A204.1 (cell line): ENCODE results near the gene NDUFB11.

Experiments used
- FAIRE-seq: peaks from 2 replicates; lab custom pipeline; 2012; peaks lifted over from hg19 to GRCh38; lab: Jason Lieb, UNC

Gene NDUFB11

DNA sequence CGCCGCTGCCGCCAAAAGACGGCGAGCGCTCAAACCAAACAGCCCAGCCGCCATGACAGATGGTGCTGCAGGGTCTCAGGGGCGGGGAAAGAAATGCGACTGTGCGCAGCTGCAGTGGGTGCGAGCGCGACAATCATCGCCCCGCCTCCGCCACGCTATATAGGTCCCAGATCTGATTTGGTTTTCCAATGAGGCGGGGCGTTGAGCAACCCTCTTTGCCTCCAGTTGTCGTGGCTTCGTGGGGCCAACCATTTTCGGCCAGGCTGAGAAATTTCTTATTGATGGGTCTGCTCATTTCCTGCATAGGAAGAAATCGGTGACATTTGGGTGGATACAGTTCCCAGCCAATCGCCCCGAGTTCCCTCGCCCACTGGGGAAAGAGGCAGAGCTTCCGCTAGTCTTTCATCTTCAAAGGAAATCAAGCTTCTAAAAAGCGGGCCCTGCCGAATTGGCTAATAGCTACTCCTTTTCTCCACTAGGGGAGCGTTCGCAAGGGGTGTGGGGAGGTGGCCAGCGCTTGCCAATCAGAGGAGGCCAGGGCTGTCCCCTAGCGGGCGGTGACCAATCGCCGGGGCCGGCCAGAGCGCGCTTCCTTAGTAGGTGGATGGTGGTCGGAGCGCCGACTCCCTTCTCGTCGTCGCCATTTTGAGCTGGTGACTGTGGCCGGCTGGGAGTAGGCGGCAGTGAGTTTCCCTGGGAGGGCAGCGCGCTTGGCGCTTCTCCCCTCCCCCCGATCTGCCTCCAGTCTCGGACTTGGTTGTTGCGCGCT is at the start of gene NDUFB11, which contains the start of gene RBM10:
TSS of gene NDUFB11 (minus strand) at position 77 of the 769 bp plus-strand sequence. CDS start at position 54, 23 bp downstream.
TSS of gene RBM10 (plus strand) at position 596 of the 769 bp plus-strand sequence. CDS start 2,261 bp downstream, outside the sequence.
- peak; percentile 68 for FAIRE-seq

DNA sequence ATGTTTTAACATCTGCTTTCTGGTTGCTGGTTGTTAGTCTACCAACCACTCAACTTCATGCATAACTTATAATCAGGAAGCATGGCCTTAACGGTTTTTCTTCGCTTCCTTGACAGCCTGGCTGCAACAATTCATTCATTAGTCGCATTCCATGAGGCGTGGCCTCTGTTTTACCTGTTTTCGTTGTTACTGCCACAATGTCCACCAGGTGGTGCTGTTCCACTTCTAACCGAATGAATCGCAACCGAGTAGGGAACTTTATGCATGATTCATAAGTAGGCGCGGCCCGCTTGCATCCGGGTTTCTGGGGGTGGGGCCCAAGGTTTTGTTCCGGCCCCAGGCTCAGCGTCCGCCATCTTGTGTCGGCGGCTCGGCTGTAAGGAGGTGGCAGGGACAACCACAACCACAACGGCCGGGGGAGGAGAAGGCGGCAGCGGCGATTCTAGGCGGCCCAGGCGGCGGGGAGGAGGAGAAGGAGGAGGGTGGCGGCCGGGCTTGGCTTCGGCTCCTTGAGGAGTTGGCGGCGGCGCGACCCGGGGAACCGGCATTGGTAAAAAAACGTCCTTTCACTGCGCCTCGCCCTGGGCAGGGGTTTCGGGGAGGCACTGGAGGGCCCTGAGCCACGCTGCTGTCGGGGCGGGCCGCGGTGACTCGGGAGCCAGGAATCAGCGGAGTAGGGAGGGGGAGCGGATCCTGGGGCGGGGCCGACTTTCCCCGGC is 49.1 kb upstream of the NDUFB11 start, which contains the start of gene UBA1:
TSS of gene UBA1 (plus strand) at position 355 of the 719 bp plus-strand sequence. CDS start 4,974 bp downstream, outside the sequence.
- FAIRE-seq, result peak; percentile 99

DNA sequence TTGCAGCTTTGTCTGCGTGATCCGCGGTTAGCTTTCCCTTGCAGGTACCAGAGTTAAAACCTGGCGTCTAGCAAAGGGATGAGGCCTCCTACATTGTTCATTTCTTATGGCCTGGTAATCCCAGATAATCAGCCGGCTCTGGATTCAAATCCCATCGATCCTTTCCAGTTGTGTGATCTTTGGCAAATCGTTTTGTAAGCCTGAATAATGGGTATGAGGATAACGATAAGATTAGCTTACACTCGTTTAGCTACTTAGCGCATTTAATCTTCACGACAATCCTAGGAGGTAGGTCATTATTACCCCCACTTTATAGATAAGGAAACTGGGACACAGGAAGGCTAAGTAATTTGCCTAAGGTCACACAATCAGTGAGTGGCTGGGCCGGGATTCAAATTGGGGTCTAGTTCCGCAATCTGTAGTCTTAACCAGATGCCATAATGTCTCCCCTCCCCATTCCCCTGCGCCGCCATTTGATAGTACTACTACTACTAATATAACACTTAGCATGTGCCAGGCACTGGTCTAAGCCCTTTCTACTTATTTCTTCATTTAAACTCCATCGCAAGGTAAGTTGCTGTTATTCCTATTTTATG is 47.4 kb upstream of the NDUFB11 start:
- no peak for FAIRE-seq

DNA sequence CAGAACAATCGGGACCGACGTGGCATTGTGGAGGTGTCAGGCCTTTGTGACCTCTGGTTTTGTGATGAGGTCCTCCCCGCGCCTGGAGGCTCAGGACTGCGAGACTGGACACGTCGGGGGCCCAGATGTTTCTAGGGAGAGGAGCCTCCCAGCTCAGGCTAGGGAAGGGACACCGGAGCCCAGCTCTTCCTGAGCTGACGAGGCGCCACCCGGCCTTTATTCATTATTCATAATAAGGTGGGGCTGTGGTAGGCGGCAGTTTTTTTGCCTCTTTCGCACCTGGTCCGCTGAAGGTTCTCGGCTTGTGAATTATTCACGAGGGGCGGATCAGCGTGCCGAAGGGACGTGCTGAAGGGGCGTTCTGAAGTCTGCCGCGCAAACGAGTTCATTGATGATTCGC is 46.8 kb upstream of the NDUFB11 start:
- no peak for FAIRE-seq

DNA sequence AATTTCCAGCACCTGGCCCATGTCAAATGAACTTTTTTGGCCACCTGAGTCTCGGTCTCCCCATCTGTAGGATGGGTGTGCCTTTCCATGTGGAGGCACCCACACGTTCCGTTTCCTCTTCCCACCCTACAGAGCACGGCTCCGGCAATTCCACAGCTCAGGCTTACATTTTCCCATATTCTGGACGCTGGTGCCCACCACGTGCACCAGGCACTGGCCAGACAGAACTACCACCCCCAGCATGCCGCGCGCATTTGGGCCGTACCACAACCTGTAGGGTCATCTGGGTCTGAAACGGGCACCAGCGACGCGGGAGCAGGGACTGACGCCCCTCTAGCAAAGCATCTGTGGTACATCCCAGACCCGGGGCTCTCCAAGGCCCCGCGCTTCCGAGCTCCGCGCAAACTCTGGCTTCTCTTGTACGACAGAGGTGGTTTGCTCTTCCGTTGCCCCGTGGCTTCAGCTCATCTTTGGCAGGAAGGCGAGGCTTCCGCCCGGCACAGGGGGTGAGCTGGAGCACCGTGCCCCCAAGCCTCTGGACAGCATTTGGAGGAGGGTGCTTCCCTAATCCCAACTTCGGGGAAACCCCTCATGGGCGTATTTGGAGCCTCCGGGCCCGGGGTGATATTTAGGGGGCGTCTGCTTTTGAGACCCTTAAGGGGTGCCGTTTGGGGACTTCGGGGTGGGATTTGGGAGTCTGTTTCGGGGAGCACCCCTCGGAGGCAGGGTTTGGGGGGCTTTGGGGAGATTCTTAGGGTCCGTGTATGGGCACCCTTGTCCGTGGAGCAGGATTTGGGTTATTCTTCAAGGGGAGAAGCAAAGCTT is 46.2 kb upstream of the NDUFB11 start:
- FAIRE-seq, result peak; percentile 84

DNA sequence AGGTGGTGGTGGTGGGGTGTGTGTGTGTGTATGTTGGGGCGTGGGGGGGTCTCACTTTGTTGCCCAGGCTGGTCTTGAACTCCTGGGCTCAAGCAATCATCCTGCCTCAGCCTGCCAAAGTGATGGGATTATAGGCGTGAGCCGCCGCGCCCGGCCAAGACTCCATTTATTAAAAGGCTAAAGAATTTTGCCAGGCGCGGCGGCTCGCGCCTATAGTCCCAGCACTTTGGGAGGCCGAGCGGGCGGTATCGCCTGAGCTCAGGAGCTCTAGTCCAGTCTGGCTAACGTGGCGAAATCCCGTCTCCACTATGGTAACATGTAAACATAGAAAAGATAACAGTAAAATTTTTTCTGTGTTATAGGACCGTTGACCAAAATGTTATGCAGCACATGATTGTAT is 45.4 kb upstream of the NDUFB11 start:
- no peak for FAIRE-seq

DNA sequence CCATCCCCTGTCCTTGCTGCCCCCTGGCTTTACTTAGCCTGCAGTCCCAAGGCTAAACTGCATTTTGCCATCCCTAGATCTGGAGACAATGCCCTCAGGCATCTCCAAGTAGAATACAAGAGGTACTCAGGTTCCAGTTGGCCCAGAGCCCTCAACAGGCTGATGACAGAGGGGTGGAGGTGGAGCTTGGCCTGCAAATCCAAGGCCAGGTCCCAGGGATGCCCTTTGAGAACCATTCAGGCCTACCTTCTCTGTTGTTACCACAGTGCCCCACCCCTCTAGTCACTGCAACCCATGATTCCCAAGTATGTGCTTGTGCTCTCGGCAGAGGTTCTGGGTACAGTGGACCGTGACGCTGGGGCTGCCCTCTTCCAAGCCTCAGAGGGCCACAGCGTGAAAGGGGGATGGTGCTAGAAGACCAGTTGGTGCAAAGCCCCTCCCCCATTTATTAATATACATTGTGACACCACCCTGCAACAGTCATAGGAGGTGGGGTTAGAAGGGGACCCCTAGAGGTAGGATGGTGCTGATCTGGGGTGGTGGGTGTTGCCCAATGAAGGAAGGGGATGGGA is 42.7 kb upstream of the NDUFB11 start:
- no peak for FAIRE-seq

DNA sequence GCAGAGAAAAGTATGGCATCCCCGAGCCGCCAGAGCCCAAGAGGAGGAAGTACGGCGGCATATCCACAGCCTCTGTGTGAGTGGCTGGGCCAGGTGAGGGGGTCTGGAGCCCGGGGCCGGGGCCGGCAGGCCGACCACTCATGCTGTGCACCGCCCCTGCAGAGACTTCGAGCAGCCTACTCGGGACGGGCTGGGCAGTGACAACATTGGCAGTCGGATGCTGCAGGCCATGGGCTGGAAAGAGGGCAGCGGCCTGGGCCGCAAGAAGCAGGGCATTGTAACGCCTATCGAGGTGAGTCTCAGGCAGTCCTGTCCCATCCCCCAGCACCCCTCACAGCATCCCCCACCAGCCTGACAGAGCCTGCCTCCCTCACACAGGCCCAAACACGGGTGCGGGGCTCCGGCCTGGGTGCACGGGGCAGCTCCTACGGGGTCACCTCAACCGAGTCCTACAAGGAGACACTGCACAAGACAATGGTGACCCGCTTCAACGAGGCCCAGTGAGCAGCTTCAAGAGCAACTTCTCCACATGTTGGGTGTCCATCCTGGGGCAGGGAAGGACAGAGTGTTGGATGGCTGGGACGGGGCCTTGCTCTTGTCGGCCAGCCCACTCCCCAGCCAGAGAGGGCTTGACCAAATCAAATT is 41.7 kb upstream of the NDUFB11 start:
- no peak for FAIRE-seq

DNA sequence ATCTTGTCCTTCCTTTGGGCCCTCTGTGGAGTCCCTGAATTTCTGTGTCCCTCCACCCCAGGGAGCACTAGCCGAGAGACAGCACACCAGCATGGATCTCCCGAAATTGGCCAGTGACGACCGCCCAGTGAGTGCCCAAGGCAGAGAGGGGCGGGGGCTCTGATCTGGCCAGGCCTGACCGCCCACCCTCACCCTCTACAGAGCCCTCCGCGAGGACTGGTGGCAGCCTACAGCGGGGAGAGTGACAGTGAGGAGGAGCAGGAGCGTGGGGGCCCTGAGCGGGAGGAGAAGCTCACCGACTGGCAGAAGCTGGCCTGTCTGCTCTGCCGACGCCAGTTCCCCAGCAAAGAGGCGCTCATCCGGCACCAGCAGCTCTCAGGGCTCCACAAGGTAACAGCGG is 40.7 kb upstream of the NDUFB11 start:
- FAIRE-seq, result no peak

DNA sequence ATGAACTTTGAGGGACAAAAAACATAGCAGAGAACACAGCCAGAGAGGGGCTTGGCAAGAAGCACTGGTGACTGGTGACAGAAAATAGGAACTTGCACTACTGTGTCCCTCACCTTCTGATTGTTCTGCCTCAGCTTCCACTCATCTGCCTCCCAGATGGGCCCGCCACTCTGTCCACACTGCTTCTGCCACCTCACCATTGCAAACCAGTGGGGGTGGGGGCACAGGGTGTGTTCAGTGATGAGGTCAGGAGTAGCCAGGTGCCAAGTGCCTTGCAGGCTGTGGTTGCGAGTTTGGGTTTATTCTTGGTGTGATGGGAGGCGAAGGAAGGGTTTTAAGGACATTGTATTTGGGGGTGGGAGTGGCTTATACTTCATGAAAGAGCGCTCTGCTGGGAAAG is 40.0 kb upstream of the NDUFB11 start:
- FAIRE-seq, result no peak

DNA sequence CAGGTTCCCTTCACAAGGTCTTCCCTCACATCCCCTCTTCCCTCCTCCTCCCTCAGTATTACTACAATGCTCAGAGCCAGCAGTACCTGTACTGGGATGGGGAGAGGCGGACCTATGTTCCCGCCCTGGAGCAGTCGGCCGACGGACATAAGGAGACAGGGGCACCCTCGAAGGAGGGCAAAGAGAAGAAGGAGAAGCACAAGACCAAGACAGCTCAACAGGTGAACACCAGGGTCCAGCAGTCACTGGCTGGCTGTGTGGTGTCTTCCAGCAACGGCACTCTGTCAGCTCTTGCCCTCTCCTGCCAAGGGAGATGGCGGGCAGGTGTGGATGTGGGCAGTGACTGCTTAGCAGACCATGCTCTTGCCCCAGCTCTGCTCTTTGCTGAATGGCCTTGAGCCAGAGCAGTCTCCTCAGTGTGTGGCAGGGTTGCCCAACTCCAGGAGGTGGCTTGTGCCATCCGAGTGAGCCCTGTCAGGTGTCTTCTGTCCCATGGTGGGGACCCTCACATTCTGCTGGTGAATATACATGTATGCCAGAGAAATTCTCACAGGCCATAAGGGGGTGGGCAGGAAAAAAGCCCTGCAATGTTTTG is 37.7 kb upstream of the NDUFB11 start:
- FAIRE-seq, result no peak

DNA sequence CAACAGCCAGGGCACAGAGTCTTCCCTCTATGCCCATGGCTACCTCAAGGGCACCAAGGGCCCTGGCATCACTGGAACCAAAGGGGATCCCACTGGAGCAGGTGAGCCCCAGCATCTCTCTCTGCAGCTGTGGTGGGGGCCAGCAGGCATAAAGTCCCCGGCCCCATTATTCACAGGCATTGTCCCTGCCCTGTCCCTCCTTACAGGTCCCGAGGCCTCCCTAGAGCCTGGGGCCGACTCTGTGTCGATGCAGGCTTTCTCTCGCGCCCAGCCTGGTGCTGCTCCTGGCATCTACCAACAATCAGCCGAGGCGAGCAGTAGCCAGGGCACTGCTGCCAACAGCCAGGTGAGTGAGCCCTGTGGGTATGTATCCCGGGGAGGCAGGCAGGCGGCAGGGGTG is 36.8 kb upstream of the NDUFB11 start:
- FAIRE-seq, result no peak

DNA sequence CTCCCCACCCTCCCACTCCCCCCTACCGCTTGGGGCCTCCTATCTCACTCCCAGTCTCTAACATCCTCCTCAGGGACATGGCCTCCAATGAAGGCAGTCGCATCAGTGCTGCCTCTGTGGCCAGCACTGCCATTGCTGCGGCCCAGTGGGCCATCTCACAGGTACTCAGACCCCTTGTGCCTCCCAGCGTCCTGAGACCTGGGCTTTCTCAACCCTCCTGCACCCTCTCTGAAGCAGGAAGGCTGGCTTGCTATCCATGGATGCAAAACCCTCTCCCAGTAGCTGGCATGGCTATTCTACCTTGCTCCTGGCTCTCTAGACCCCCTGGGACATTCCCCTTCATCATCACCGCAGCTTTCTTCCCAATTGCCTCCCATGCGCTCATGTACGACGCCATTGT is 35.8 kb upstream of the NDUFB11 start:
- FAIRE-seq, result no peak

DNA sequence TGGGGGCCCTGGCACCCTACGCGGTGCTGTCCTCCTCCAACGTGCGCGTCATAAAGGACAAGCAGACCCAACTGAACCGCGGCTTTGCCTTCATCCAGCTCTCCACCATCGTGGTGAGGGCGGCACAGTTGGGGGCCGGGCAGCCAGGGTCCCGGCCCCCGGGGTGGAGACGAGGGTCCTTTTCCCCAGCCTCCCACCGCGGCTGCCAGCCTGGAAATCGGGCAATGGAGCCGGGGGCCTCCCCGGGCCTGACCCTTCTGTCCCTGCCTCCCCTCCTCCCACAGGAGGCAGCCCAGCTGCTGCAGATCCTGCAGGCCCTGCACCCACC is 35.4 kb upstream of the NDUFB11 start:
- FAIRE-seq, result no peak

DNA sequence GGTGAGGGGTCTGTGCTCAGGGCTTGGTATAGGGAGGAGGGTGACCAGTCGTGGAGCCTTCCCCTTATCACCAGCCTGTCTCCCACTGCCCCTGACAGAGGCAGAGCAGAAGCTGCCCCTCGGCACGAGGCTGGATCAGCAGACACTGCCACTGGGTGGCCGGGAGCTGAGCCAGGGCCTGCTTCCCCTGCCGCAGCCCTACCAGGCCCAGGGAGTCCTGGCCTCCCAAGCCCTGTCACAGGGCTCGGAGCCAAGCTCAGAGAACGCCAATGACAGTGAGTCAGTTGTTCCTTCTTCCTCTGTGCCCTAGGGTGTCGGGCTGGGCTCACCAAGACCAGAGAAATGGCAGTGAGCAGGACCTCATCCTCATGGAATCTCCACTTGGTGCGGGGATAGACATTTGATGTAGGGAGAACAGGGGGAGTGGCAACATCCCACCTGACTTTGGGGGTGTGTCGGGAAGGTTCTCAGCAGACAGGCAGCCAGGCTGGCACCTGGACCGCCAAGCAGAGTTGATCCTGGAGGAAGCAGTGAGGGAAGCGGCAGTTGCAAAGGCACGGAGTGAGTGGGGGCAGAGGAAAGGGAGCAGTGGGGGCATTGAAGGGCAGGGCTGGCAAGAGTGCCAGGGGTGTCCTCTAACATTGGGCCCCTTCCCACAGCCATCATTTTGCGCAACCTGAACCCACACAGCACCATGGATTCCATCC is 34.9 kb upstream of the NDUFB11 start:
- FAIRE-seq, result no peak

DNA sequence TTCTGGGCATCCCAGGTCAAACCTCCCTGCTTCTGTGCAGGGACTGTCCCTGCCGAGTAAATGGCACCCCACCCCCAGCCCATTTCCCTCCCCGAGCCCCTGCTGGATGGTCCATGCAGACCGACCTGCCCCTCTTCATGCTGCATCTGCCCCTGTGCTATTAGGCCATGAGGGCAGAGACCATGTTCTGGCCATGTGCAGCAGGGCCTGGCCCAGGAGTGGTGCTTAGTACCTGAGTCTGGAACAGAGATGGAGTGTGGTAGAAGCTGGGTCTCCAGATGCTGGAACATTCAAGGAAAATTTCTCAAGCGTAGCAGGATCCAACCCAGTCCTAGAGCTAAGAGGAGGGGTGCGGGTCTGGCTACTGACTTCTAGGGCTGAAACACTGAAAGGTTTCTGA is 33.8 kb upstream of the NDUFB11 start:
- no peak for FAIRE-seq

DNA sequence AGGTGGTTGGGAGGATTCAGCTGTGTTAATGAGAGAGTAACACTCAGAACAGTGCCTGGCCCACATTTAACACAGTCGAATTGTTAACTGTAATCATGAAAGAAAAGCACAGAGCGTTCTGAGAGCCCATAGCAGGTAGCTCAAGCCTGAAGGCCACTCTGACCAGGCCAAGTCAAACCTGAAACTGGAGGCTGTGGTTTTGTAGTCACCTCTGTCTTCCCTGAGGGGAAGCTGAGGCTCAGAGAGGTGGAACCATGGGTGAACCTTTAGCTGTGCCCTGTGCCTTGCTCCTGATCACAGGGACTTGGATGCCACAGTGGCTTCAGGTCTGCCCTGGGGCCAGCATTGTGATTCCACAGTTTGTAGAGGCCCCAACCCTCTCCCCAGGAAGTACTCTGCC is 32.6 kb upstream of the NDUFB11 start:
- no peak for FAIRE-seq

DNA sequence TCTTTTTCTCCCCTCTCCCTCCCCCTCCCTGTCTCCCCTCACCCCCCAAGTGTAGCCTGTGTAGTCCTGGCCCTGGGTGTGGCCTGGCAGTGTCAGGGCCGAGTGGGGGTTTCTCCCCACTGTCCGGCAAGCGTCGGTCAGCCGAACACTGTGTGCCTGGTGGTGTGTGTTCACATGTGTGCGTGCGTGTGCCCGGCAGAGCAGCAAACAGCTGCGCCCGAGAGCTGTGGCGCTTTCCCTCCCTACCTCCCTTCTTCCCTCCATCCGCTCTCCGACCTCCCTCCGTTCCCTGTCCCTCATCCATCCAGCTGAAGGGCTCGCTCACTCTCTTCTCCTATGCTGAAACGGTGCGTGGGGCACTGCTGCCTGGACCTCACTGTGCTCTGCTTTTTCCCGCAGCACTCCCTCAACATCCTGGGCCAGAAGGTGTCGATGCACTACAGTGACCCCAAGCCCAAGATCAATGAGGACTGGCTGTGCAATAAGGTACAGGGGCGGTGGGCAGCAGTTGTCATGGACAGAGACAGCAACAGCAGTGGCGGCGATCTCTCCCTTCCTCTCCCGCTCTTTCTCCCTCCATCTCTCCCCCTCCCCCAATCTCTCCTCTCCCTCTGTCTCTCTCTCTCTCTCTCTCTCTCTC is 31.7 kb upstream of the NDUFB11 start:
- no peak for FAIRE-seq

DNA sequence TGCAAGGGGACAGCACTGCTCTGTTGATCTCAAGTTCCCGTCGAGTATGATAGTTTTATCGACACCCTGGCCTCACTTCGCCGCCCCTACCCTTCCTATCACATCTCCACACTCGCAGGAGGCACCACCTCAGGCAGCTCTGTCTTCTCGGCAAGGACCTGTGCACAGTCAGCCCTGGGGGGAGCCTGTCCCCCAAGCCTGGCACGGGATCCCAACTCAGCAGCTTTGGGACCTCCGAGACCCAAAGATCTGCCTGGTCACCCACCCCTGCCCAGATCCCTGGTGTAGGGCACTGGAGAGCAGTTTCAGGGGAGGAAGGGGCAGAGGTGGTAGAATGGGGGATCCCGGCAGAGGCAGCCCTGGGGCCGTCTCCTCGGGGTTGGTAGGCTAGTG is 31.1 kb upstream of the NDUFB11 start:
- no peak for FAIRE-seq
